Activated CD4-positive, alpha-beta T cell treated with anti-CD3 and anti-CD28 coated beads, Interleukin-2, amount 50 U/mL, for 16 hours (primary cell): Measurements from ENCODE around the gene HS3ST5.
"Not testable (repeated sequence)": the region's sequence is repeated elsewhere in the genome, so short reads cannot be mapped to it uniquely, and the experiment has no call there.

ENCODE experiments used
- DNase-seq: peaks from one replicate; pipeline ENCODE4 v3.0.0-alpha.2; 2020

The HS3ST5 gene

GRCh38 chr6:114181664-114182063, 161.2 kb downstream of the HS3ST5 start:
- DNase-seq: no peak

GRCh38 chr6:114179411-114179810, 163.4 kb downstream of the HS3ST5 start:
- DNase-seq: no peak

GRCh38 chr6:114176726-114177125, 166.1 kb downstream of the HS3ST5 start:
- no peak for DNase-seq

DNA sequence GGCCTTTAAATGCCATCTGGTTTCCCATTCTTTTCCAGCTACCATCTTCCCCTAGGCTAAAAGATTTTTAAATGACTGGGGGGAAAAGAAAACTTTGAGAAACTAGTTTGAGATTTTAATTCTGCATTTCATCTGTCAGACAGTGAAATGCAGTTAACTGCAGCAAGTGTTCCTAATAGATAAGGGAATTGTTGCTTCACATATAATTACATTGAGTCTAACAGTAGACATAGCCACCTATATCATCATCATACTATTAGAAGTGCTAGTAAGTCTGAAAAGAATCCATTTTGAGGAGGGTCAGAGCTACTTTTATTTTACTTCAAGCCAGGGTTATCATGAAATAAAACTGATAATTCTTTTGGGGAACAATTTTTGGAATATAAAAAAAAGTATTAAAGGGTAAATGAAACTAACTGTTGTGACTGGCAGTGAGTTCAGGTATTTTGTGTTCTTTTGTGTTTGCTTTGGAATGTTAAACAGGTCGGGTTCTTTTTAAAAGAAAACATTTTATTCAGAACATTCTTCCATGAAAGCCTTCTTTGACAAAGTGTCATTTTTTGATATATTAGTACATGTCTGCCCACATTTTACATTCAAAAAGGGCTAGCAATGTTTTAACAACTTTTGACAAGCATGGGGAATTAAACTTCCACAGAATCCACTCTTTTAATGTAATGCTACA, 170.1 kb downstream of the HS3ST5 start:
- DNase-seq: no peak

DNA sequence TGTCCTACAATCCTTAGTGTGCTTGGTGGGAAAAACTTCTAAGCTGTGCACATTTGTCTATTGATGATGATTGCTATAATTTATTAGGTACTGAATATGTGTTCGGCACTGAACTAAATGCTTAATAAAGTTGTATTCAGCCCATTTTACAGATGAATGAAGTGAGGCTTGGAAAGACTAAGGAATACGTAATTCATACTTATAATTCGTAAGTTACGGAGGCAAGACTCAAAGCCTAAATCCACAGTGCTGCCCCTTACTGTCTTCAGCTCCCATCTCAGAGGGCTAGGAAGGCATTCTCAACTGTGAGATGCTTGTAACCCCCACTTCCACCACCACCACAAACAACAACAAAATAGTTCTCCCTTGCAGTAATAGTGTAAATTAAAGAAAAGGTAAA, 171.3 kb downstream of the HS3ST5 start:
- DNase-seq: no peak

- DNase-seq: no peak
Observed at GRCh38 chr6:114170958-114171387, 171.8 kb downstream of the HS3ST5 start.

DNA sequence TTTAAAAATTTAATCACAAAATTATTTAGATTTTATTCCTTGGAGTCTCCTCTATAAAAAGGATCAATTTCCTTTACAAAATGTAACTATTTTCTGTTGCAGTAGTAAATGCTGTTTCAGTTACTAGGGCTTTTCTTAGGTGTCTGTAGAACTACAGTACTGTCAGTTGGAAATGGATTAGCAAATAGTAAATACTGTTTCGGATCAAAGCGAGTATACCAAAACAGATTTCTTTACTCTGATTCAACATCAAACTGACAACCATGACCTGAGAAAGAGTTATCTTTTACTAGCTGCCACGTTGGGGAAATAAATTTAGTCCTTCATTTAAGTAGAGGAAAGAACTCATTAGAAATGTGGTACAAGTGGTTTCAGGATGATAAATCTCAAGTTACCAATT, 172.5 kb downstream of the HS3ST5 start:
- no peak for DNase-seq

- no peak for DNase-seq
Observed at GRCh38 chr6:114169763-114170162, 173.1 kb downstream of the HS3ST5 start.

- no peak for DNase-seq
Observed at GRCh38 chr6:114167583-114168576, 174.9 kb downstream of the HS3ST5 start.

DNA sequence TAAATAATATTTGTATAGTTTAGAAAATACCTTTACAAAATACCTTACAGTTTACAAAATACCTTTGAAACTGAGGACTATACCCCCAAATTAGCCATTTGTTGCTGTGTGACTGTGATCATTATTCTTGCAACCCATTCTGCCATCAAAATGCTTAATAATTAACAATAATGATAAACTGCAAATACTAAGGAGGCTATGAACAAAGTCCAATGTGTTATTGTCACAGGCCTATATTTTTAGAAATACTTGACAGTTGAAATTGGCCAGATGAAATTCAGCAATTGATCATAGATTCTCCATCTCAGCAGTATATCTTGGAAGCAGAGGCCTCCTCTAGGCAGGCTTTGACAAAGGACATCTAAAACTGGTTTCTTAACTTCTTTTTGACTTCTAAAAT, 178.6 kb downstream of the HS3ST5 start:
- DNase-seq: no peak

- no peak for DNase-seq
Observed at GRCh38 chr6:114162691-114163347, 180.0 kb downstream of the HS3ST5 start.

GRCh38 chr6:114160881-114161280, 181.9 kb downstream of the HS3ST5 start:
- DNase-seq: no peak

DNA sequence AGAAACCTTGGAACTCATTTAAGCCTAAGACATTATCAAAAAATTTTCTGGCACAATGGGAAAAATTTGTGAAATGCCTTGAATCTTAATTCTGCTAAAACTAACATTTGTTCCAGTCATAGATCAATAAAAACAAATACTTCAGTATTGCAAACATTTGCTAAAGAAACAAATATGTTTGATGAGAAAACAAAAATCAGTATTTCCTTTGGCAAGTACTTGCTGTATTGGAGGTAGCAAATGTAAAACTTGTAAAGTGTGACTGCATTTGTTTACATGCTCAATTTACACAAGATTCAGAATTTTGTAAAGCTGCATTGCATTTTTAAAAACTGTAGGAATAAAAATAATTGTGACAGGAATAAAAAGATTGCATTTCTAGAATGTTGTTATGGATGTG, 183.1 kb downstream of the HS3ST5 start:
- DNase-seq: no peak

DNA sequence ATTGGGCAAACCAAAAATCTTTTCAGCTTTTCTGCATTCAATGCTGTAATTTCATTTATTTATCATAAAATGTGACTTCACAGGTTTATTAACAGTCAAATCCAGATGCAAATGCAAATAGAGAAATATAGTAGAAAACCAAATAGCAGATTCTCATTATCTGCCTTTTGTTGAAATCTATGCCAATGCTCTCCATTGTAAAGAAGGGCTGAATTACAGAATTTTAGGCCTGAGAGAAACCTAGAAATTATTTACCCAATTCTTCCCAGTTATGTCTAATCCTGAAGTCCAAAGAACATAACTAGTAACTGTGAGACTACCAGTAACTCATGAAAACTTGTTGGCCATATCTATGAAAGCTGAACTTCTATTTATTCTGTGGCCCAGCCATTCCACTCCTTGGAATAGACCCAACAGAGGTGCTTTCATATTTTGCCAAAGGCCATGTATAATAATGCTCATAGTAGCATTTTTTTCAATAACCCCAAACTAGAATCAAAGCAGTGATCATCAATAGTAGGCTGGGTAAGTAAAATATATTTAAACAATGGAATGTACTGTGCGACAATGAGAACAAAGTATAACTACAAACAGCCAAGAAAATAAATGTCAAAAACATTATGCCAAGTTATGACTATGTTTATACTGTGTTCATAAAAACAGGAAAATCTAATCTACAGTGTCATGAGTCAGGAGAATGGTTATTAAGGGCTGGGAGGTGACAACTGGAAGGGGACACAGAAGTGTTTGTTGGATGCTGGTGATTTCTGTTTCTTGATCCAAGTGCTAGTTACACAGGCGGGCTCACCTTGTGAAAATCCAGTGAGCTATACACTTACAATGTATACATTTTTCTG, 183.8 kb downstream of the HS3ST5 start:
- DNase-seq: no peak

- no peak for DNase-seq
Observed at GRCh38 chr6:114158411-114158810, 184.4 kb downstream of the HS3ST5 start.

DNA sequence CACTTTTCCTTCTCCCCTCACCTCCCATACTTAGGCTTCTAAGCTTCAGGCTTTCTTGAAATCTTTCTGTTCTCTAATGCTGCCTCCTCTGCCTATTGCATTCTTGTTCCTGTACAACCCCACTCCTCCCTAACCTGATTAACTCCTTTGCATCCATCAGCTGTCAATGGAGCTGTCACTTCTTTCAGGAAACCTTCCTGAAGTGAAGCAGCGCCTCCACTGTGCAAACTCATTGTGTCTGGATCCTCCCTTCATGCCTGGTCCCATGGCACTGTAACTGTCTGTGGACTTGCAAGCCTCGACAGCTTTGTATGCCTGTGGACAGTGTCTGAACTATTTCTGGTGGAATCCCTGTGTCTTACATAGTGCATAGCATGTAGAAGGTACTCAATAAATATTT, 185.0 kb downstream of the HS3ST5 start:
- no peak for DNase-seq

DNA sequence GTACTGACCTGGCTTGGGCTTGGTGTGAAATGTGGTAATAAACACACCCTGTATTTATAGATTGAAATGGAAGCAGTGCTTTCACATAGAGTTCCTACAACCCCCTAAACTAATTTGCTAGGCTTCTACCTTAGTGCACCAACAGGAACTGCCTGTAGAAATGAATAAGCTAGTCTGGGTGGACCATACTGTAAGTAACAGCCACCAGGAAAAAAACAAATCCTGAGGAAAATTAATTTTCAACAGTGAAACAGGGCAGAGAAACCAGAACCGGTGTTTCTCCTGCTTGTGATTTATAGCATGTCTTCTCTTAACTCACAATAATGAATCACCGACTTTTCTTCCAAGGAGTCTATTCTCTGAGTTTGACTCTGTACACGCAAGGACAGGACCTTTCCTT, 187.1 kb downstream of the HS3ST5 start:
- no peak for DNase-seq

- DNase-seq: no peak
Observed at GRCh38 chr6:114154812-114155211, 188.0 kb downstream of the HS3ST5 start.

- DNase-seq: no peak
Observed at GRCh38 chr6:114153448-114153847, 189.4 kb downstream of the HS3ST5 start.

GRCh38 chr6:114151064-114151690, 191.6 kb downstream of the HS3ST5 start:
- no peak for DNase-seq

DNA sequence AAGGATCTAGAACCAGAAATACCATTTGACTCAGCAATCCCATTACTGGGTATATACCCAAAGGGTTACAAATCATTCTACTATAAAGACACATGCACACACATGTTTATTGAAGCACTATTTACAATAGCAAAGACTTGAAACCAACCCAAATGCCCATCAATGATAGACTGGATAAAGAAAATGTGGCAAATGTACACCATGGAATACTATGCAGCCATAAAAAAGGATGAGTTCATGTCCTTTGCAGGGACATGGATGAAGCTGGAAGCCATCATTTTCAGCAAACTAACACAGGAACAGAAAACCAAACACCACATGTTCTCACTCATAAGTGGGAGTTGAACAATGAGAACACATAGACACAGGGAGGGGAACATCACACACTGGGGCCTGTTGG, 193.6 kb downstream of the HS3ST5 start:
- not testable (repeated sequence) for DNase-seq
